Suprapubic skin (tissue), 4 donors: Measurements from ENCODE around the gene TOMM40L.

ENCODE experiments used
- CTCF ChIP-seq, 2 donors: fragments of 200-600 bp in 1 of 2; fragments of 450-650 bp in 1 of 2; sonication (generic) in 1 of 2; IDR thresholded peaks; one replicate each; pipeline ENCODE4 v1.5.1; 2016 to 2019; ENCODE audit warnings: antibody characterized with exemption in 2 of 2, mild to moderate bottlenecking in 1 of 2, moderate library complexity in 1 of 2
- EP300 ChIP-seq: sonication (generic); formaldehyde crosslinking; IDR thresholded peaks from one replicate; pipeline ENCODE4 v1.6.1; 2017; ENCODE audit warnings: antibody characterized with exemption
- POLR2AphosphoS5 ChIP-seq, 3 donors: sonication (generic); formaldehyde crosslinking; IDR thresholded peaks; one replicate each; pipeline ENCODE4 v1.6.1; 2017; ENCODE audit warnings: antibody characterized with exemption in 3 of 3

- TF ChIP-seq CTCF (IDR thresholded peaks at IDR 0.05) (no peak), EP300 (no peak), POLR2AphosphoS5 (IDR thresholded peaks at IDR 0.05) (no peak)
Measured at GRCh38 chr1:161267321-161267720, 41.5 kb downstream of the TOMM40L start.
